Spleen (tissue), 11 donors: ENCODE measurements around the gene B3GNT5. TPM values are rescaled to one million over a fixed set of nuclear protein-coding genes. Genes with fewer than 3 reads are reported as not detected.

Experiments used
- DNase-seq: peaks from one replicate; pipeline ENCODE4 v3.0.0-alpha.2; 2020
- H3K27ac ChIP-seq, 8 donors: fragments of 200-600 bp; sonication (generic) in 7 of 8; 1 replicate in 4 of 8; 2 replicates in 4 of 8; pipeline versions ENCODE4 v1.5.0 to v1.8.0; 2016 to 2021; ENCODE audit warnings: inconsistent platforms in 4 of 8, mild to moderate bottlenecking in 4 of 8, moderate library complexity in 1 of 8
- H3K27me3 ChIP-seq, 7 donors: fragments of 200-600 bp; sonication (generic) in 6 of 7; replicated peaks in 1 of 7; 1 replicate in 4 of 7; 2 replicates in 3 of 7; pipeline versions ENCODE4 v1.5.0 to v1.8.0; 2016 to 2021; ENCODE audit warnings: inconsistent platforms in 3 of 7, mild to moderate bottlenecking in 1 of 7
- H3K36me3 ChIP-seq, 6 donors: fragments of 200-600 bp; sonication (generic) in 5 of 6; 1 replicate in 4 of 6; 2 replicates in 2 of 6; pipeline versions ENCODE4 v1.5.0 to v1.8.0; 2016 to 2021; ENCODE audit warnings: inconsistent platforms in 2 of 6
- H3K4me1 ChIP-seq, 6 donors: fragments of 200-600 bp; sonication (generic) in 5 of 6; 1 replicate in 3 of 6; 2 replicates in 3 of 6; pipeline versions ENCODE4 v1.5.0 to v1.8.0; 2016 to 2021; ENCODE audit warnings: inconsistent platforms in 3 of 6
- H3K4me3 ChIP-seq, 8 donors: fragments of 200-600 bp; sonication (generic) in 7 of 8; 1 replicate in 4 of 8; 2 replicates in 4 of 8; pipeline versions ENCODE4 v1.5.0 to v1.8.0; 2016 to 2021; ENCODE audit warnings: inconsistent platforms in 4 of 8, mild to moderate bottlenecking in 4 of 8, moderate library complexity in 2 of 8
- H3K9me3 ChIP-seq, 8 donors: fragments of 200-600 bp; sonication (generic) in 7 of 8; 1 replicate in 4 of 8; 2 replicates in 4 of 8; pipeline versions ENCODE4 v1.5.0 to v1.8.0; 2016 to 2021; ENCODE audit warnings: inconsistent platforms in 4 of 8
- CTCF ChIP-seq, 11 experiments: fragments of 200-600 bp in 7 of 11; fragments of 450-650 bp in 4 of 11; sonication (generic) in 4 of 11; IDR thresholded peaks in 8 of 11; conservative IDR thresholded peaks in 3 of 11; 1 replicate in 7 of 11; 2 replicates in 4 of 11; pipeline versions ENCODE4 v1.4.0 to v1.8.0; 2016 to 2021; ENCODE audit warnings: antibody characterized with exemption in 11 of 11, inconsistent platforms in 4 of 11, mild to moderate bottlenecking in 1 of 11
- POLR2A ChIP-seq, 3 donors: fragments of 450-650 bp; IDR thresholded peaks; one replicate each; pipeline ENCODE4 v1.5.1; 2017; ENCODE audit warnings: antibody characterized with exemption in 3 of 3, mild to moderate bottlenecking in 1 of 3
- POLR2AphosphoS5 ChIP-seq, 3 donors: sonication (generic); formaldehyde crosslinking; IDR thresholded peaks; one replicate each; pipeline ENCODE4 v1.5.1; 2017; ENCODE audit warnings: antibody characterized with exemption in 3 of 3
- WGBS, 5 donors: extraction: QIAGEN DNeasy Blood & Tissue Kit in 3 of 5; methylation state at CpG; one replicate each; pipeline versions ENCODE4 v1.1.5 to v1.1.7; 2013 to 2018; 5-methylcytosine and 5-hydroxymethylcytosine counted together
- intact Hi-C: fragments of 100-400 bp; cut with DNase I; formaldehyde crosslinking; loops from one replicate; pipeline ENCODE4 v1.15.0; 2023; ENCODE audit warnings: low total_unique reads
- polyA plus RNA-seq, 3 donors: library from polyadenylated mRNA; stranded (reverse); fragments of 200-250 nt; gene quantifications; one replicate each; pipeline ENCODE4 v1.2.1, GENCODE V29; 2013
- total RNA-seq, 7 donors: library from RNA; depleted of rRNA in 3 of 7; stranded (reverse); fragments of >200 nt in 3 of 7; fragmentation: NEBNext Ultra II Directional in 4 of 7; extraction: Animal tissue kit (Norgen Biotek cat#: 25700) in 4 of 7; gene quantifications; one replicate each; pipeline versions ENCODE4 v1.1.0 to v1.2.1, GENCODE V29; 2016 to 2021
- donor health status: healthy with polysubstance abuse.
- donor health status: DM: no; HTN: no; CAD: no; lungs with moderate emphysema.
- donor health status: DM: no; HTN: no; CAD: no.
- donor health status: Bipolar disorder and iron deficiency.
- donor health status: healthy.
- donor health status: DM: no; HTN: no; CAD: no.
- donor health status: DM: yes; HTN: yes; CAD: no.

B3GNT5 gene
- total and polyA plus RNA-seq, 10 donors: 0.61 to 11.9 (median 3.7) TPM

GRCh38 chr3:183310936-183311335 is 57.9 kb downstream of the B3GNT5 start:
- Histone ChIP-seq H3K9me3 (no peaks in the 10 kb centered on the region), H3K27ac (no peak overlapping the region), H3K36me3 (peaks cover 0 to 31% (median 0%) of the 10 kb centered on the region in 6 donors), H3K27me3 (no peaks in the 10 kb centered on the region), H3K4me1 (peaks cover 0 to 26% (median 6%) of the 10 kb centered on the region in 6 donors), H3K4me3 (no peak overlapping the region)
- 88 to 95% (median 91%) methylated on average over 3 of the region's 3 CpGs for WGBS, 5 donors
- intact Hi-C loops: no loop called here
- TF ChIP-seq POLR2A (IDR thresholded peaks at IDR 0.05) (no peak), CTCF (IDR thresholded peaks at IDR 0.05 in 8 of 11, conservative IDR thresholded peaks at IDR 0.05 in 3 of 11) (no peak), POLR2AphosphoS5 (IDR thresholded peaks at IDR 0.05) (no peak)
- no peak for DNase-seq

GRCh38 chr3:183312433-183312832 is 59.4 kb downstream of the B3GNT5 start:
- Histone ChIP-seq H3K4me3 (no peak overlapping the region), H3K9me3 (no peaks in the 10 kb centered on the region), H3K36me3 (peaks cover 0 to 37% (median 0%) of the 10 kb centered on the region in 6 donors), H3K27me3 (no peaks in the 10 kb centered on the region), H3K27ac (no peak overlapping the region), H3K4me1 (peaks cover 0 to 11% (median 0%) of the 10 kb centered on the region in 6 donors)
- no peak for DNase-seq
- 73 to 97% (median 89%) methylated on average over 2 of the region's 2 CpGs for WGBS, 5 donors
- TF ChIP-seq CTCF (IDR thresholded peaks at IDR 0.05 in 8 of 11, conservative IDR thresholded peaks at IDR 0.05 in 3 of 11): no peak
- no peak for TF ChIP-seq POLR2AphosphoS5 (IDR thresholded peaks at IDR 0.05)
- TF ChIP-seq POLR2A (IDR thresholded peaks at IDR 0.05): no peak
- intact Hi-C loops: no loop called here

GRCh38 chr3:183313351-183313750 is 60.3 kb downstream of the B3GNT5 start:
- WGBS, 5 donors: 58 to 83% (median 74%) methylated on average over 4 of the region's 4 CpGs

GRCh38 chr3:183313764-183314163 is 60.7 kb downstream of the B3GNT5 start:
- 81 to 86% (median 85%) methylated on average over 7 of the region's 7 CpGs for WGBS, 5 donors
- no peak for DNase-seq
- Histone ChIP-seq H3K27ac (no peak overlapping the region), H3K9me3 (no peaks in the 10 kb centered on the region), H3K4me1 (peaks cover 0 to under 1% (median 0%) of the 10 kb centered on the region in 6 donors), H3K4me3 (no peak overlapping the region), H3K36me3 (peaks cover 0 to 40% (median 0%) of the 10 kb centered on the region in 6 donors), H3K27me3 (no peaks in the 10 kb centered on the region)
- TF ChIP-seq CTCF (IDR thresholded peaks at IDR 0.05 in 8 of 11, conservative IDR thresholded peaks at IDR 0.05 in 3 of 11): no peak
- no peak for TF ChIP-seq POLR2A (IDR thresholded peaks at IDR 0.05)
- no peak for TF ChIP-seq POLR2AphosphoS5 (IDR thresholded peaks at IDR 0.05)
- intact Hi-C loops: no loop called here

More at GRCh38 chr3:183313351-183313750, 60.3 kb downstream of the B3GNT5 start:
- Histone ChIP-seq H3K4me1 (peaks cover 0 to 4% (median 0%) of the 10 kb centered on the region in 6 donors), H3K27ac (no peak overlapping the region), H3K4me3 (no peak overlapping the region), H3K9me3 (no peaks in the 10 kb centered on the region), H3K36me3 (peaks cover 0 to 44% (median 0%) of the 10 kb centered on the region in 6 donors), H3K27me3 (no peaks in the 10 kb centered on the region)
- TF ChIP-seq CTCF (IDR thresholded peaks at IDR 0.05 in 8 of 11, conservative IDR thresholded peaks at IDR 0.05 in 3 of 11) (no peak), POLR2AphosphoS5 (IDR thresholded peaks at IDR 0.05) (no peak)
- no peak for DNase-seq
- intact Hi-C loops: no loop called here
